HG03571 (cell line): ENCODE data around the gene GARIN3.
"Not testable (repeated sequence)": the region's sequence is repeated elsewhere in the genome, so short reads cannot be mapped to it uniquely, and the experiment has no call there.

ENCODE experiments used
- ATAC-seq: cut with Tn5 transposase; IDR thresholded peaks from one replicate; pipeline ENCODE4 v1.9.1; 2021; ENCODE audit not compliant: unreplicated experiment

Gene GARIN3

DNA sequence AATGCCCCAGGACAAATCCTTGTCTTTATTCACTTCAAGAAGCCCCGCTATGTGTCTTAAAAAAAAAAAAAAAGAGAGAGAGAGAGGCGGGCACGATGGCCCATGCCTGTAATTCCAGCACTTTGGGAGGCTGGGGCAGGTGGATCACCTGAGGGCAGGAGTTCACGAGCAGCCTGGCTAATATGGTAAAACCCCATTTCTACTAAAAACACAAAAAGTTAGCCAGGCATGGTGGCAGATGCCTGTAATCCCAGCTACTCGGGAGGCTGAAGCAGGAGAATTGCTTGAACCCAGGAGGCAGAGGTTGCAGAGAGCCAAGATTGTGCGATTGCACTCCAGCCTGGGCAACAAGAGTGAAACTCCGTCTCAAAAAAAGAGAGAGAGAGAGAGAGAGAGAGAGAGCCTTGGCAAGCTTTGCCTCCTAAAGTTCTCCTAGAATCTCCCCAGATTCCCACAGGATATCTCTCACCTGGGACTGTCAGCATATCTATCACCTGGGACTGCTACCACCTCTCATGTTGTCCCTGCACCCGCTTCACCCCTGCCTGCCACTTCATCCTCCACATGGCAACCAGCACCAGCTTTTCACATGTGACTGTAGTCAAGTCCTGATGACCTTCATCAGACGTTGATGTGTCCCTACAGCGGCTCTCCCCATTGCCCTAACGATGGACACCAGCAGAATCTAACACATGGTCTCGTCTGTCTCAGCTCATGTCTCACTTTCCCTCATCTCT is 20.4 kb upstream of the GARIN3 start:
- ATAC-seq: no peak

DNA sequence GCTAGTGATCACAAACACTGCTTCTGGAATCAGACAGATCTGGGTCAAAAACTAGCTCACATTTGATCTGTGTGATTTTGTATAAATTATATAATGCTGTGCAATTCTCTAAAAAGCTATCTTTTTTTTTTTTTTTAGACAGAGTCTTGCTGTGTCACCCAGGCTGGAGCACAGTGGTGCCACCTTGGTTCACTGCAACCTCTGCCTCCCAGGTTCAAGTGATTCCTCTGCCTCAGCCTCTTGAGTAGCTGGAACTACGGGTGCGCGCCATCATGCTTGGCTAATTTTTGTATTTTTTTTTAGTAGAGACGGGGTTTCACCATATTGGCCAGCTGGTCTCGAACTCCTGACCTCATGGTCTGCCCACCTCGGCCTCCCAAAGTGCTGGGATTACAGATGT is 19.1 kb upstream of the GARIN3 start:
- ATAC-seq: not testable (repeated sequence)

GRCh38 chr5:157184117-157184670 is 18.1 kb upstream of the GARIN3 start:
- ATAC-seq: no peak

DNA sequence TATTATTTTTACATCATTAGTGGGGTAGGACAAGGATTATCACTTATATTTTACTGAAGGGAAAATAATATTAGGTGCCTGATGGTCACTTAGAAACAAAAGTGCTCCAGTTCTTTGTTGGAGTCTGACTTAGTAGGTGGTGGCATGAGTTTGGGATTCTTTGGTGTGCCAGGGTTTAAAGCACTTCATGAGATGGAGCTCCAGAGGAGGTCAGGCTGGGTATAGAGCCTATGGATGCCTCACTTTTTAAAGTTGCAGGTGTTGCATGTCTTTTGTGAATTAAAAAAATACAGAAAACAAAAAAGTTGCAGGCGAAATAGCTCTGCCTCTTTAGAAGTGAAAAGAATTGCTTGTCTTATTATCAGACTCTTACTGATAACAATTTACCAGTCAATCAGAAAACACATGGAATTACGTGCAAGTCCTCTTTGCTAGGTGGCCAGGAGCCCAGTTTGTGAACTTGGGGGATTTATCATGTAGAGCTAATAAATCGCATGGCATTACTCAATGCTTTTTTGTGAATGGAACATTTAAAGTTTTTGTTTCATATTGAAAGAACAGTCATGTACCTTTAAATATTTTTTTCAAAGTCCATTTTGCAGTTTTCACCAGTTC is 16.2 kb upstream of the GARIN3 start:
- no peak for ATAC-seq

- ATAC-seq: no peak
Observed at GRCh38 chr5:157180374-157181264, 14.6 kb upstream of the GARIN3 start, which contains the start of gene ITK. ITK (plus strand) TSS chr5:157180840; CDS start chr5:157180978, 138 bp downstream.

DNA sequence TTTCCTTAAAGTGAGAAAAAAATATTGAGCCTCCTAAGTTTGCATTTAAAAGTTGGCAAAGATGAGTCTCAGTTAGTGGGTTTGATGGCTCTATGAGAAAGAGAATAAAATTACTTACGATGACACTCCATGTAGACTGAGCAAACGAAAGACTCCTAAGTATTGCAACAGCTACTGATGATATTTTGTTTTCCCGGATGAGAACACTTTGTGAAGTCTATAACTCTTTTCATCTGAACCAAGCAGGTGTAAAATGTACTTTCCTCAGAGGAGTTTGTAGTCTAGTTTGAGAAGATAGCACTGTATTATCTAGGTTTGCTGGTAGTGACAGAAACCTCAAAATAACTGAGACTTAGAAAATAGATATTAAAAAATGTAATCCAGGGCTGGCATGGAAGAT is 12.9 kb upstream of the GARIN3 start:
- no peak for ATAC-seq

- no peak for ATAC-seq
Observed at GRCh38 chr5:157177953-157178352, 11.9 kb upstream of the GARIN3 start.

- ATAC-seq: no peak
Observed at GRCh38 chr5:157175071-157175612, 9.1 kb upstream of the GARIN3 start.

DNA sequence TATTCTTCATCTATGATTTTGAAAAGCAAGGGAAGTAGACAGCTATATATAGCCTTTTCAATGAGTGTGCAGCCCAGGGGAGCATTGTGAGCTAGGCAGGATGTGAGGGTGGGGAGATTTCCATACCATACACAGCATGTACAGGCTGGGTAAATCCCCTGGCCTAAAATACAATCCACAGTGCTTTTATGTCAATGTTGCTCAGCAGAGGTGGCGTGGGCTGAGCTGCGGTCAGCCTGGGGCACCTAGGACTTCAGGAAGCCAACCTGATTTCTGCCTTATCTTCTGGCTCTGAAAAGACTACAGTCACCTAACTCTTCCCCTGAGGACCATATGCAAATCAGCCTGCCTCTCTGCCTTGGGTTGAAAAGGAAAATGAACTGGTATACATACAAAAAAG is 6.3 kb upstream of the GARIN3 start:
- peak; percentile 98 for ATAC-seq

DNA sequence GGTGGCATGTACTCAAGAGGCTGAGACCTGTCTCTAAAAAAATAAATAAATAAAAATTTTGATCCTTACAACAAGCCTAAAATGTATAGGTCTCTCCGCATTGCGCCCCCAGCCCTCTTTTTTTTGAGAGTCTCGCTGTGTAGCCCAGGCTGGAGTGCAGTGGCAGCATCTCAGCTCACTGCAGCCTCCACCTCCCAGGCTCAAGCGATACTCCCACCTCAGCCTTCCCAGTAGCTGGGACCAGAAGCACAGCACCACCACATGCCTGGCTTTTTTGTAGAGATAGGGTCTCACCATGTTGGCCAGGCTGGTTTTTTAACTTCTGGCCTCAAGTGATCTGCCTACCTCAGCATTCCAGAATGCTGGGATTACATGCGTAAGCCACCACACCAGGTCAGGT is 2.2 kb upstream of the GARIN3 start:
- no peak for ATAC-seq

DNA sequence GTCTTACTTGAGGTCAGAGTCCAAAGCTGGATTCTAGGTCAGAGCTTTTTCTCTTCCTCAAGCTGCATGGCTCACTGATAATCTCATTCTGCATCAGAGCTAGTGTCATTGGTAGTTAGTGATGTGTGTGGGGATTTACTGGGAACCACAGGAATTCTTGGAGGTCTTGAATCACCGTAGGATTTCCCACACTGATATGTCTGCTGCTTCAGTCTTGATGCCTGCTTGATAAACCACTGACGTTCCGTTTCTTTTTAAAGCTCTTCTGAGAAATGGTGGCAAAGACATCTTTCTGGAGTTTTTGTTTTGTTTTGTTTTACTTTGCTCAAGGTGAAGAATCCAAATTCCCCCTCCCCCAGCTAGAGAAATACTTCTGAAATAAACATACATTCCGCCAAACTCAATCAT is 1.2 kb upstream of the GARIN3 start:
- ATAC-seq: no peak

GRCh38 chr5:157165668-157166067 is 396 bp downstream of the GARIN3 start:
- ATAC-seq: no peak

DNA sequence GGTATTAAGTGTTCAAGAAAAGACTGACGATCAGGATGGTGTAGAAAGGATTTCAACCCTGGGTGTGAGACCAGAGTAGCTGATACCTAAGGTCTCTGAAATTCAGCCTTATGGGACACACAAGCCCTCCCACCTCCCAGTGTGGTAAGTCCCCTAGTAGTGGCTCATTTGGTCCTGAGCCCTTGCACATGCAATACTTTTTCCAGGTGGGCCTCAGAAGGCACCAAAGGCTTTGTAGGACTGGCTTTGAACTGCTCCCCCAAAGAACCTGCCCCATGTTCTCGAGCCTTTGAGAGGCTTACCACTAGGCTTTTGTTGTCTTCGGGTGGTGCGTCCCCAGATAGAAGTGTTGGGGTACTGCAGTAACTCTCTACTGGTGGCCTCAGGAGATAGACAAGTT is 803 bp downstream of the GARIN3 start:
- no peak for ATAC-seq

GRCh38 chr5:157164521-157164920 is 1.5 kb downstream of the GARIN3 start:
- no peak for ATAC-seq

- no peak for ATAC-seq
Observed at GRCh38 chr5:157162919-157163510, 3.0 kb downstream of the GARIN3 start.

- no peak for ATAC-seq
Observed at GRCh38 chr5:157161996-157162395, 4.1 kb downstream of the GARIN3 start.

DNA sequence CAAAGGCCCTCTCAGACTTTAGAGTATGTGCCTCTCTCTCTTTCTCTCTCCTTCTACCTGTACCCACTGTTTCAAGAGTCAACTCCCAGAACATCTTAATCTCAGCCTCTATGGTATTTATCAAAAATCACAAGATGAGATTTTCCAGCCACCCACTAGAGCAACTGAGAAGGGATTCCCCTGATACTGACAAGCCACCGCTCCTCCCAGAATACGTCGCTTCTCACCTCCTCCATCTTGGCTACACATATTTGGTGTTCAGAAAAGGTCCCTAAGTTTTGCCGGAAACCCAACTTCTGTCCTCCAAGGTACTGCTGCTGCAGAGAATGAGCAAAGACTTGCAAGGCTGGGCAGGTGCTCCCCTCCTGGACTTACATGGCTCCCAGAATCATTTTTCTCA is 6.1 kb downstream of the GARIN3 start:
- no peak for ATAC-seq

- no peak for ATAC-seq
Observed at GRCh38 chr5:157159209-157159751, 6.8 kb downstream of the GARIN3 start.

GRCh38 chr5:157157293-157157891 is 8.7 kb downstream of the GARIN3 start:
- no peak for ATAC-seq

DNA sequence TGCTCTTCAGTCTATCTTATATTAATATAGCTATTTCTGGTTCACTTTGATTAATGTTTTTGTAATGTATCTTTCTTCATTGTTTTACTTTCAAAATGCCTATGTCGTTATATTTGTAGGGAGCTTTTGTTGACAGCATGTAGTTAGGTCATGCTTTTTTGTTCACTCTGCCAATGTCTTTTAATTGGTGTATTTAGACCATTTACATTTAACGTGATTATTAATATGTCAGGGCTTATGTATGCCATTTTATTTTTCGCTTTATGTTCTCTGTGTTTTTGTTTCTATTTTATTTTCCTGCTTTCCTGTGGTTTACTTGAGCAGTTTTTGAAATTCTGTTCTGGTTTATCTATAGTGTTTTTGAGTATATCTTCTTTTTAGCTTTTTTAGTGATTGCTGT is 10.8 kb downstream of the GARIN3 start:
- ATAC-seq: no peak
